ENCODE measurements around the gene TRMT112. TPM values are rescaled to one million over a fixed set of nuclear protein-coding genes. Genes with fewer than 3 reads are reported as not detected.

Gene TRMT112
- total and polyA plus RNA-seq, 2 of the 4 experiments (the other 2 are of a cell fraction) = 173 to 202 TPM

- Histone ChIP-seq H3K23ac (ENCODE audit: low read depth, low read length) (peak overlapping the region; percentile 46; the same call in 1 of the 2 replicates), H2BK20ac (ENCODE audit: low read depth, low read length) (peak overlapping the region; percentile 48; the same call in 1 of the 2 replicates), H3K9me3 (ENCODE audit: control insufficient read depth, insufficient read depth, low read length) (0 out of 2 replicates have a peak, but pooled peaks cover 2% of the 10 kb centered on the region), H3K4me3 (ENCODE audit: insufficient read depth, low read depth, low read length) (no peak overlapping the region), H2AFZ (replicated peaks; ENCODE audit: low read length, poor library complexity) (peak overlapping the region; percentile 71), H3K79me1 (ENCODE audit: low read depth in 1 of 2, low read length in 2 of 2) (no peaks in the 10 kb centered on the region), H4K8ac (ENCODE audit: low read depth in 2 of 2, low read length in 2 of 2) (peak overlapping the region in 1 of 2 experiments; percentile 9; a peak in 1 of 4 replicates), H3K27ac (ENCODE audit: insufficient read depth, low read length) (no peak overlapping the region), H4K91ac (ENCODE audit: insufficient read depth, low read depth, low read length) (no peak overlapping the region; the same call in 1 of the 2 replicates), H3K27me3 (ENCODE audit: control insufficient read depth, insufficient read depth, low read length) (no peaks in the 10 kb centered on the region; the same call in 1 of the 2 replicates), H2AK9ac (replicated peaks; ENCODE audit: low read depth, low read length, poor library complexity) (peak overlapping the region; percentile 78), H3K4me2 (ENCODE audit: low read depth, low read length) (no peak overlapping the region), H2AK5ac (ENCODE audit: low read depth, low read length) (peak overlapping the region; percentile 92), H3K56ac (ENCODE audit: extremely low read depth, insufficient read depth, low read length) (no peak overlapping the region), H3K9ac (ENCODE audit: low read depth, low read length) (no peak overlapping the region), H2BK15ac (ENCODE audit: low read depth, low read length) (peak overlapping the region; percentile 31; the same call in 2 of the 3 replicates), H4K20me1 (ENCODE audit: insufficient read depth, low read length) (0 out of 2 replicates have a peak, but pooled peaks cover 3% of the 10 kb centered on the region), H3K4ac (ENCODE audit: low read depth, low read length) (peak overlapping the region; percentile 61), H3K14ac (replicated peaks; ENCODE audit: low read depth, low read length) (peak overlapping the region; percentile 5; the same call in 1 of the 2 replicates), H4K5ac (ENCODE audit: low read depth, low read length) (no peak overlapping the region; the same call in 1 of the 2 replicates), H3K4me1 (ENCODE audit: control insufficient read depth, insufficient read depth, low read length) (peaks cover 7% of the 10 kb centered on the region), H2BK5ac (ENCODE audit: low read depth, low read length, poor library complexity, severe bottlenecking) (no peak overlapping the region), H2BK120ac (ENCODE audit: low read depth, low read length) (peak overlapping the region; percentile 39; the same call in 1 of the 2 replicates), H3K36me3 (ENCODE audit: control insufficient read depth, insufficient read depth, low read length) (no peaks in the 10 kb centered on the region), H3K18ac (ENCODE audit: low read depth, low read length) (peak overlapping the region; percentile 18; the same call in 1 of the 2 replicates), H3K9me1 (ENCODE audit: insufficient read depth, low read length) (peaks cover 8% of the 10 kb centered on the region)
- peak; percentile 87 for DNase-seq
- 41% methylated on average over 10 of the region's 20 CpGs; no CpG with 5 or more reads in 1 of the 2 experiments for WGBS, 2 experiments (ENCODE audit: extremely low coverage in 2 of 2, insufficient read length in 1 of 2)
- intact Hi-C loops (cut with micrococcal nuclease) = loop anchor here (1.0 kb wide), 1 partner anchor 27 kb away; no protein-coding TSS in a partner anchor
- ATAC-seq (ENCODE audit: low read depth) = peak; percentile 84
- no TSS peak for BruUV-seq (replicated peaks)
- ChIA-PET POLR2A (ENCODE audit: unreplicated experiment) (interaction anchor here (0.6 kb wide), 1 partner anchor 14 kb away, joined by 3 read pairs; the partner anchor contains the start of genes PRDX5 and TRMT112), CTCF (interaction anchor here (0.6 to 2.5 kb wide), 8 partner anchors 10 to 357 kb away, joined by 3 to 17 read pairs (median 4); partner anchors contain the start of genes PRDX5 and TRMT112)
- in situ Hi-C loops (cut with MboI; ENCODE audit: low sequenced_read_pairs) = no loop called here
- dilution Hi-C loops (cut with HindIII; ENCODE audit: low sequenced_read_pairs, unreplicated experiment) = no loop called here
- TF ChIP-seq CHD1 (IDR thresholded peaks at IDR 0.05; ENCODE audit: low read depth, low read length) = no peak
- TF ChIP-seq CEBPB (IDR thresholded peaks at IDR 0.05; ENCODE audit: low read depth, low read length) = no peak
- TF ChIP-seq USF2 (IDR thresholded peaks at IDR 0.05; ENCODE audit: low read depth, low read length) = no peak
- no peak for TF ChIP-seq BHLHE40 (IDR thresholded peaks at IDR 0.05; ENCODE audit: low read depth, low read length)
- no peak for TF ChIP-seq POLR2A (IDR thresholded peaks at IDR 0.05; ENCODE audit: low read depth, low read length)
- no peak for TF ChIP-seq MXI1 (IDR thresholded peaks at IDR 0.05; ENCODE audit: borderline replicate concordance, low read depth, low read length)
- TF ChIP-seq ELK1 (IDR thresholded peaks at IDR 0.05; ENCODE audit: borderline replicate concordance, low read depth, low read length) = no peak
- 0 out of 2 replicates have a peak, but pooled peaks have one; percentile 5 for TF ChIP-seq MAFK (IDR thresholded peaks at IDR 0.05; ENCODE audit: low read depth, low read length)
- TF ChIP-seq MAZ (IDR thresholded peaks at IDR 0.05; ENCODE audit: borderline replicate concordance, low read depth, low read length) = 0 out of 2 replicates have a peak, but pooled peaks have one; percentile 34
- TF ChIP-seq NFE2L2 (IDR thresholded peaks at IDR 0.05; ENCODE audit: low read depth, low read length) = no peak
- TF ChIP-seq FOS (IDR thresholded peaks at IDR 0.05; ENCODE audit: low read depth, low read length) = no peak; the same call in 1 of the 2 replicates
- TF ChIP-seq RCOR1 (IDR thresholded peaks at IDR 0.05; ENCODE audit: insufficient replicate concordance, low read length) = no peak
Observed at GRCh38 chr11:64331569-64332371, 14.4 kb upstream of the TRMT112 start.

Measured in IMR-90 (cell line).